Ascending aorta (tissue), 2 donors: Measurements from ENCODE around the gene TBC1D2. TPM values are rescaled to one million over a fixed set of nuclear protein-coding genes. Genes with fewer than 3 reads are reported as not detected.
A peak's percentile ranks its signal among the peaks of the same experiment; 100 is the strongest.

ENCODE experiments used
- DNase-seq, 2 donors: peaks; one replicate each; pipeline ENCODE4 v3.0.0-alpha.2; 2019; ENCODE audit warnings: low spot score in 2 of 2
- H3K27ac ChIP-seq, 2 donors: fragments of 200-600 bp; sonication (generic); one replicate each; pipeline ENCODE4 v1.5.1; 2016 to 2017; ENCODE audit warnings: mild to moderate bottlenecking in 1 of 2
- H3K27me3 ChIP-seq: fragments of 200-600 bp; sonication (generic); one replicate; pipeline ENCODE4 v1.5.1; 2017
- H3K36me3 ChIP-seq, 2 donors: fragments of 200-600 bp; sonication (generic); one replicate each; pipeline ENCODE4 v1.5.1; 2016
- H3K4me1 ChIP-seq, 2 donors: fragments of 200-600 bp; sonication (generic); one replicate each; pipeline ENCODE4 v1.5.1; 2016 to 2017; ENCODE audit warnings: mild to moderate bottlenecking in 1 of 2
- H3K4me3 ChIP-seq, 2 donors: fragments of 200-600 bp; sonication (generic); one replicate each; pipeline ENCODE4 v1.5.1; 2016 to 2017; ENCODE audit warnings: mild to moderate bottlenecking in 1 of 2
- H3K9me3 ChIP-seq, 2 donors: fragments of 200-600 bp; sonication (generic); one replicate each; pipeline ENCODE4 v1.5.1; 2016
- intact Hi-C: fragments of 100-400 bp; cut with DNase I; formaldehyde crosslinking; loops from one replicate; pipeline ENCODE4 v1.15.1; 2023
- total RNA-seq: library from RNA; depleted of rRNA; stranded (reverse); fragments of >200 nt; gene quantifications from one replicate; pipeline ENCODE4 v1.1.0, GENCODE V29; 2016
- TF ChIP-seq, protein P1 (sequence below), 3 experiments: fragments of 200-600 bp in 2 of 3; fragments of 450-650 bp in 1 of 3; sonication (generic) in 2 of 3; IDR thresholded peaks; one replicate each; pipeline ENCODE4 v1.5.1; 2016 to 2019; ENCODE audit warnings: antibody characterized with exemption in 3 of 3, mild to moderate bottlenecking in 1 of 3, moderate library complexity in 1 of 3

The TBC1D2 gene
- total RNA-seq, 1 donor from 2014 or later: 32.5 TPM

DNA sequence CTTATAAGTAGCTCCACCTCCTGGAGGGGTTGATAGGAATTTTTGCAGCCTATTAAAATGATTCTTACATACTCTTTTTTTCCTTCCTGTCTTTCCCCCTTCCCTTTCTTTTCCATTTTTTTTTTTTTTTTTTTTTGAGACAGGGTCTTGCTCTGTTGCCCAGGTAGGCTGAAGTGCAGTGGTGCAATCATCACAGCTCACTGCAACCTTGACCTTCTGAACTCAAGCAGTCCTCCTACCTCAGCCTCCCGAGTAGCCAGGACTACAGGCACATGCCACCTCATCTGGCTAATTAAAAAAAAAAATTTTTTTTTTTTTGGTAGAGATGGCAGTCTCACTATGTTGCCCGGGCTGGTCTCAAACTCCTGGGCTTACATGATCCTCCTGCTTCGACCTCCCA is 4.3 kb upstream of the TBC1D2 start:
- Histone ChIP-seq H3K36me3 (no peaks in the 10 kb centered on the region), H3K27me3 (no peaks in the 10 kb centered on the region), H3K9me3 (no peaks in the 10 kb centered on the region), H3K4me3 (no peak overlapping the region), H3K4me1 (peaks cover 0 to 6% of the 10 kb centered on the region in 2 donors), H3K27ac (no peak overlapping the region)
- no peak for DNase-seq
- intact Hi-C loops: loop anchor here (5.0 kb wide), 4 partner anchors 538 to 1572 kb away; partner anchors contain the start of genes ANKS6 and TDRD7
- TF ChIP-seq, protein P1, sequence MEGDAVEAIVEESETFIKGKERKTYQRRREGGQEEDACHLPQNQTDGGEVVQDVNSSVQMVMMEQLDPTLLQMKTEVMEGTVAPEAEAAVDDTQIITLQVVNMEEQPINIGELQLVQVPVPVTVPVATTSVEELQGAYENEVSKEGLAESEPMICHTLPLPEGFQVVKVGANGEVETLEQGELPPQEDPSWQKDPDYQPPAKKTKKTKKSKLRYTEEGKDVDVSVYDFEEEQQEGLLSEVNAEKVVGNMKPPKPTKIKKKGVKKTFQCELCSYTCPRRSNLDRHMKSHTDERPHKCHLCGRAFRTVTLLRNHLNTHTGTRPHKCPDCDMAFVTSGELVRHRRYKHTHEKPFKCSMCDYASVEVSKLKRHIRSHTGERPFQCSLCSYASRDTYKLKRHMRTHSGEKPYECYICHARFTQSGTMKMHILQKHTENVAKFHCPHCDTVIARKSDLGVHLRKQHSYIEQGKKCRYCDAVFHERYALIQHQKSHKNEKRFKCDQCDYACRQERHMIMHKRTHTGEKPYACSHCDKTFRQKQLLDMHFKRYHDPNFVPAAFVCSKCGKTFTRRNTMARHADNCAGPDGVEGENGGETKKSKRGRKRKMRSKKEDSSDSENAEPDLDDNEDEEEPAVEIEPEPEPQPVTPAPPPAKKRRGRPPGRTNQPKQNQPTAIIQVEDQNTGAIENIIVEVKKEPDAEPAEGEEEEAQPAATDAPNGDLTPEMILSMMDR (IDR thresholded peaks at IDR 0.05): no peak

GRCh38 chr9:98256756-98257155 is 1.3 kb upstream of the TBC1D2 start:
- Histone ChIP-seq H3K4me1 (peaks cover 0 to 15% of the 10 kb centered on the region in 2 donors), H3K36me3 (no peaks in the 10 kb centered on the region), H3K9me3 (no peaks in the 10 kb centered on the region), H3K27me3 (no peaks in the 10 kb centered on the region), H3K27ac (peak overlapping the region; percentile 91 to 95), H3K4me3 (peak overlapping the region; percentile 71 to 72)
- intact Hi-C loops: loop anchor here (2.0 to 5.0 kb wide), 5 partner anchors 200 to 1569 kb away; partner anchors contain the start of genes ANKS6, NANS, TDRD7 and TRMO
- TF ChIP-seq, protein P1 (IDR thresholded peaks at IDR 0.05): no peak
- no peak for DNase-seq

GRCh38 chr9:98255061-98255577 is 330 bp downstream of the TBC1D2 start:
- DNase-seq: no peak
- H3K4me3 ChIP-seq: peak overlapping the region; percentile 71 to 72
- no peaks in the 10 kb centered on the region for H3K36me3 ChIP-seq
- H3K9me3 ChIP-seq: no peaks in the 10 kb centered on the region
- H3K27me3 ChIP-seq: no peaks in the 10 kb centered on the region
- intact Hi-C loops: loop anchor here (2.0 to 5.0 kb wide), 5 partner anchors 62 to 1568 kb away; partner anchors contain the start of genes ANKS6, CORO2A and TDRD7
- H3K4me1 ChIP-seq: peaks cover 0 to 15% of the 10 kb centered on the region in 2 donors
- TF ChIP-seq, protein P1 (IDR thresholded peaks at IDR 0.05): no peak
- peak overlapping the region; percentile 91 to 95 for H3K27ac ChIP-seq

DNA sequence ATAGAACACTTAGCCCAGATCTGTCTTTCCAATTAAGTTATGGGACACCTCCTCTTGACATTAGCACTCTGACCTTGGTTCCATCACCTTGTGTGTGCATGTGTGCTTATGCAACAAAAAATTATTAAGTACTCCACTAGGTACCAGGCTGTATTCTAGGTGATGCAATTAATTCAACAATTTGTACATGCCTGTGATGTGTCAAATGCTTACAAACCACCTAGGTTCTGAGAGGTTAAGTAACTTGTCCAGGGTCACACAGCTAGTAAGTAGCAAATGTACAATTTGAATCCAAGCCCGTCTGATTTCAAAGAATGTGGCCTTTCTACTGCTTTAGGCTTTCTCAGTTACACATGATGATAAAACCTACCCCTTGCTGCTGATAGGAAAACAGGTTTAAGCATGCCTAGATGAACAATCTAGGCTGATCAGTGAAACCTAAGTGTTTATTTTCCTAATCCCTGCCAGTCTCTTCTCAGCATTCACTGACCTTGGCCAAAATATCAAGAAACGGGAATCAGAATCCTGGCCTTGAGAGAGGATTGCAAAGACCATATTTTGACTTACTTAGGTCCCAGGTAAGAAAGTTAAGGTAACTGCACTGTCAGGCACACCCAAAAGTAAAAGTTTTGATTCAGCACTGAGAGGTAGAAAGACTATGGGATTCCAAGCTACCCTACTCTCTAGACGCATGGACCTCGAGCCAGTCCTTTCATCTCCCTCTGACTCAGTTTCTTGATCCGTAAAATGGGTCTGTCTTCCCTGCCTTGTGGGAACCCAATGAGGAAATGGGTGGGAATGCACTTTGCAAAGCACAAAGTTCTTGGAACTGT is 1.0 kb downstream of the TBC1D2 start:
- H3K9me3 ChIP-seq: no peaks in the 10 kb centered on the region
- TF ChIP-seq, protein P1 (IDR thresholded peaks at IDR 0.05): no peak
- H3K4me1 ChIP-seq: peaks cover 0 to 15% of the 10 kb centered on the region in 2 donors
- intact Hi-C loops: loop anchor here (2.0 to 5.0 kb wide), 5 partner anchors 62 to 1567 kb away; partner anchors contain the start of genes ANKS6, CORO2A and TDRD7
- no peak overlapping the region for H3K27ac ChIP-seq
- no peaks in the 10 kb centered on the region for H3K36me3 ChIP-seq
- H3K4me3 ChIP-seq: peak overlapping the region; percentile 71 to 72
- H3K27me3 ChIP-seq: no peaks in the 10 kb centered on the region
- no peak for DNase-seq

GRCh38 chr9:98253565-98253964 is 1.9 kb downstream of the TBC1D2 start:
- H3K4me3 ChIP-seq: no peak overlapping the region
- H3K27me3 ChIP-seq: no peaks in the 10 kb centered on the region
- TF ChIP-seq, protein P1 (IDR thresholded peaks at IDR 0.05): no peak
- no peaks in the 10 kb centered on the region for H3K36me3 ChIP-seq
- no peaks in the 10 kb centered on the region for H3K9me3 ChIP-seq
- DNase-seq: no peak
- H3K4me1 ChIP-seq: peaks cover 0 to 15% of the 10 kb centered on the region in 2 donors
- H3K27ac ChIP-seq: no peak overlapping the region
- intact Hi-C loops: no loop called here
